Measurements from ENCODE around the gene HIVEP3.

GRCh38 chr1:41539999-41540398 is 378.7 kb downstream of the HIVEP3 start:
- TF ChIP-seq TAF1 (IDR thresholded peaks at IDR 0.05; ENCODE audit: borderline replicate concordance, insufficient read depth, low read length) (no peak), REST (IDR thresholded peaks at IDR 0.05; ENCODE audit: insufficient read depth in 1 of 2, low read depth in 2 of 2, low read length in 2 of 2) (no peak), POLR2AphosphoS5 (IDR thresholded peaks at IDR 0.05; ENCODE audit: low read depth, low read length) (no peak), SIN3A (IDR thresholded peaks at IDR 0.05; ENCODE audit: borderline replicate concordance, insufficient read depth, low read length) (no peak)
